ENCODE measurements around the gene INMT.

Gene INMT

GRCh38 chr7:30789334-30789711, 37.4 kb downstream of the INMT start:
- no peak for DNase-seq

- no peak for DNase-seq
These were observed 38.4 kb downstream of the INMT start for GRCh38 chr7:30790356-30790755.

GRCh38 chr7:30791114-30791513, 39.2 kb downstream of the INMT start:
- DNase-seq, result no peak

- DNase-seq, result no peak
These were observed 43.4 kb downstream of the INMT start for GRCh38 chr7:30795161-30795948.

- no peak for DNase-seq
These were observed 44.4 kb downstream of the INMT start for GRCh38 chr7:30796105-30796869.

- no peak for DNase-seq
These were observed 45.5 kb downstream of the INMT start for GRCh38 chr7:30797176-30798040.

- no peak for DNase-seq
These were observed 47.5 kb downstream of the INMT start for GRCh38 chr7:30799206-30799975.

GRCh38 chr7:30799976-30800661, 48.2 kb downstream of the INMT start:
- DNase-seq, result no peak

GRCh38 chr7:30800785-30801252, 48.9 kb downstream of the INMT start:
- peak; percentile 45 for DNase-seq

- no peak for DNase-seq
These were observed 50.9 kb downstream of the INMT start for GRCh38 chr7:30802812-30803211.

GRCh38 chr7:30804078-30804661, 52.2 kb downstream of the INMT start:
- DNase-seq, result no peak

GRCh38 chr7:30805081-30805691, 53.3 kb downstream of the INMT start:
- DNase-seq, result no peak

GRCh38 chr7:30805931-30806330, 54.0 kb downstream of the INMT start:
- no peak for DNase-seq
